WTC11 (cell line): ENCODE measurements around the gene PLEKHA3. TPM values are rescaled to one million over a fixed set of nuclear protein-coding genes. Genes with fewer than 3 reads are reported as not detected.

ENCODE experiments used
- ATAC-seq: fragments of 200-7000 bp; cut with Tn5 transposase; 2 replicates; pipeline ENCODE4 v1.10.0; 2021; ENCODE audit warnings: mild to moderate bottlenecking, moderate library complexity
- CTCF ChIA-PET: fragments of 300-600 bp; sonication (Branson Sonifier 250); formaldehyde crosslinking; loops from one replicate; lab custom pipeline; 2021; ENCODE audit warnings: antibody characterized with exemption; lab: Charles Lee
- POLR2A ChIA-PET: fragments of 350-600 bp; sonication (Branson Sonifier 250); formaldehyde crosslinking; loops from one replicate; lab custom pipeline; 2021; ENCODE audit warnings: antibody characterized with exemption; lab: Charles Lee
- DNase-seq: peaks from one replicate; pipeline ENCODE4 v3.0.0; 2021; ENCODE audit warnings: low spot score
- H3K27ac Mint-ChIP-seq: 2 replicates; pipeline ENCODE4 v1.8.0; 2021; ENCODE audit warnings: mixed read lengths
- H3K27me3 Mint-ChIP-seq: 2 replicates; pipeline ENCODE4 v1.8.0; 2021; ENCODE audit warnings: low read depth, mild to moderate bottlenecking, moderate library complexity, mixed read lengths
- H3K36me3 Mint-ChIP-seq: 2 replicates; pipeline ENCODE4 v1.8.0; 2021; ENCODE audit warnings: mixed read lengths
- H3K4me1 Mint-ChIP-seq: 2 replicates; pipeline ENCODE4 v1.8.0; 2022; ENCODE audit warnings: mixed read lengths
- H3K4me3 Mint-ChIP-seq: 2 replicates; pipeline ENCODE4 v1.8.0; 2021; ENCODE audit warnings: mild to moderate bottlenecking, moderate library complexity, mixed read lengths
- H3K9me3 Mint-ChIP-seq: 2 replicates; pipeline ENCODE4 v1.8.0; 2021; ENCODE audit warnings: mixed read lengths
- ATF1 ChIP-seq: sonication (generic); formaldehyde crosslinking; IDR thresholded peaks from 2 replicates; pipeline ENCODE4 v1.8.1; 2023; ENCODE audit warnings: mild to moderate bottlenecking, moderate library complexity, missing genetic modification reagents
- CBFB ChIP-seq: sonication (generic); formaldehyde crosslinking; IDR thresholded peaks from 2 replicates; pipeline ENCODE4 v1.8.1; 2022; ENCODE audit warnings: mild to moderate bottlenecking, low read depth, missing genetic modification reagents
- FOXK1 ChIP-seq: sonication (generic); formaldehyde crosslinking; IDR thresholded peaks from 2 replicates; pipeline ENCODE4 v1.8.0; 2022; ENCODE audit warnings: mild to moderate bottlenecking, moderate library complexity, missing genetic modification reagents
- HMGA2 ChIP-seq: fragments of 250-450 bp; sonication (Bioruptor Pico); IDR thresholded peaks from 2 replicates; pipeline ENCODE4 v1.4.0; 2021; ENCODE audit warnings: mild to moderate bottlenecking, moderate library complexity
- IRF2 ChIP-seq: sonication (generic); formaldehyde crosslinking; IDR thresholded peaks from 2 replicates; pipeline ENCODE4 v1.8.0; 2022; ENCODE audit warnings: low read depth, missing genetic modification reagents, borderline replicate concordance
- KAT7 ChIP-seq: sonication (generic); formaldehyde crosslinking; IDR thresholded peaks from 2 replicates; pipeline ENCODE4 v1.8.1; 2023; ENCODE audit warnings: missing genetic modification reagents, mild to moderate bottlenecking, borderline replicate concordance
- MYBL2 ChIP-seq: sonication (generic); formaldehyde crosslinking; IDR thresholded peaks from 2 replicates; pipeline ENCODE4 v1.8.1; 2023; ENCODE audit warnings: mild to moderate bottlenecking, moderate library complexity, missing genetic modification reagents
- NFATC4 ChIP-seq: fragments of 250-450 bp; sonication (Bioruptor Pico); IDR thresholded peaks from 2 replicates; pipeline ENCODE4 v1.9.0; 2021; ENCODE audit warnings: mild to moderate bottlenecking
- NR2C2 ChIP-seq: sonication (generic); formaldehyde crosslinking; IDR thresholded peaks from 2 replicates; pipeline ENCODE4 v1.8.0; 2022; ENCODE audit warnings: mild to moderate bottlenecking, missing genetic modification reagents
- RELA ChIP-seq: sonication (generic); formaldehyde crosslinking; IDR thresholded peaks from 2 replicates; pipeline ENCODE4 v1.8.1; 2022; ENCODE audit warnings: missing genetic modification reagents, mild to moderate bottlenecking, borderline replicate concordance
- SMAD3 ChIP-seq: sonication (generic); formaldehyde crosslinking; IDR thresholded peaks from 2 replicates; pipeline ENCODE4 v1.8.0; 2022; ENCODE audit warnings: missing genetic modification reagents, mild to moderate bottlenecking, borderline replicate concordance
- SOX15 ChIP-seq: fragments of 250-450 bp; sonication (Bioruptor Pico); IDR thresholded peaks from 2 replicates; pipeline ENCODE4 v1.9.0; 2021; ENCODE audit warnings: mild to moderate bottlenecking
- SP1 ChIP-seq: sonication (generic); formaldehyde crosslinking; conservative IDR thresholded peaks from 2 replicates; pipeline ENCODE4 v1.8.1; 2022; ENCODE audit warnings: missing genetic modification reagents
- ZNF317 ChIP-seq: sonication (generic); formaldehyde crosslinking; IDR thresholded peaks from 2 replicates; pipeline ENCODE4 v1.8.1; 2023; ENCODE audit warnings: low read depth, mild to moderate bottlenecking, moderate library complexity, missing genetic modification reagents, borderline replicate concordance
- ZNF416 ChIP-seq: fragments of 250-450 bp; sonication (Bioruptor Pico); IDR thresholded peaks from 2 replicates; pipeline ENCODE4 v1.9.0; 2021; ENCODE audit warnings: mild to moderate bottlenecking, inconsistent platforms
- total RNA-seq: library from RNA; stranded (reverse); gene quantifications from 3 replicates; pipeline ENCODE4 v1.2.3, GENCODE V29; 2021
- TF ChIP-seq, protein P1 (sequence below): sonication (generic); formaldehyde crosslinking; IDR thresholded peaks from 2 replicates; pipeline ENCODE4 v1.8.1; 2023; ENCODE audit warnings: mild to moderate bottlenecking, missing genetic modification reagents, moderate library complexity
- TF ChIP-seq, protein P2 (sequence below): sonication (generic); formaldehyde crosslinking; IDR thresholded peaks from 2 replicates; pipeline ENCODE4 v1.8.0; 2023; ENCODE audit warnings: mild to moderate bottlenecking, missing genetic modification reagents
- TF ChIP-seq, protein P3 (sequence below): sonication (generic); formaldehyde crosslinking; IDR thresholded peaks from 2 replicates; pipeline ENCODE4 v1.8.1; 2023; ENCODE audit warnings: mild to moderate bottlenecking, missing genetic modification reagents
- TF ChIP-seq, protein P4 (sequence below): fragments of 200-600 bp; IDR thresholded peaks from 2 replicates; pipeline ENCODE4 v1.8.0; 2022; ENCODE audit warnings: antibody characterized with exemption
- TF ChIP-seq, protein P5 (sequence below): sonication (generic); formaldehyde crosslinking; IDR thresholded peaks from 2 replicates; pipeline ENCODE4 v1.8.1; 2023; ENCODE audit warnings: mild to moderate bottlenecking, moderate library complexity, missing genetic modification reagents

Gene PLEKHA3
- total RNA-seq, 1 experiment from 2014 or later: 18.7 TPM

DNA sequence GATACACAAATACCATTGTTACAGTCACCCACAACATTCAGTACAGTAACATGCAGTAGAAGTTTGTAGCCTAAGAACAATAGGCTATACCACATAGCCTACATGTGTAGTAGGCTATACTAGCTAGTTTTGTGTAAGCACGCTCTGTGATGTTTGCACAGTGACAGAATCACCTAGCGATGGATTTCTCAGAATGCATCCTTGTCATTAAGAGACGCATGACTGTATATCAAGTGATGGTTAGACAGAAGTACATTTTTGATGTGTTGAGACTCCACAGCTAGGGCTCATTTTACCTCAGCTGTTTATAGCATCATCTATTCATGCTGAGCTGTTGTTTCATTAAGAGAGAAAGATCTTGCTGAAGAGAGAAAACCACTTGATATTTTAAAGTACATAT, 19.4 kb downstream of the PLEKHA3 start:
- ATAC-seq (no peak), DNase-seq (no peak)
- Mint-ChIP-seq H3K27me3 (peaks cover 2% of the 10 kb centered on the region; the same call in 1 of the 2 replicates), H3K36me3 (peaks cover 43% of the 10 kb centered on the region), H3K4me1 (0 out of 2 replicates have a peak, but pooled peaks cover 3% of the 10 kb centered on the region), H3K9me3 (no peaks in the 10 kb centered on the region), H3K27ac (no peak overlapping the region), H3K4me3 (no peak overlapping the region)
- ChIA-PET CTCF (no interaction called here), POLR2A (no interaction called here)
- TF ChIP-seq MYBL2: no peak

DNA sequence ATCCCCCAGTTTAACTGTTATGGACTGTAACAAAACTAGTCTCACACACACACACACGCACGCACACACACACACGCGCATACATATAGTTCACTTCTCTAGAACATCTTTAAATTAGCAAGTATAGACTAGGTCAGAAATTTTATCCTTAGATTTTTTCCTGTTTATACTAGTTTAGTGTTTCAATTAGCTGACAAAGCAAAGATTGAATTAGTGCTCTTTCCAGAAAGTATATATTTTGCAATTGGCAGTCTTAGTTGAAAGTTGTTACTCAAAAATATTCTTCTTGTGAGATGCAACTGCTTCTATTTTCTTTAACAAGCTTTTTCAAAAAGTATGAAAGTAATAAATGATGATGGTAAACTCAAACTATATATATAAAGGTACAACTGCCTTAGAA, 22.5 kb downstream of the PLEKHA3 start:
- Mint-ChIP-seq H3K27me3 (peaks cover 2% of the 10 kb centered on the region; the same call in 1 of the 2 replicates), H3K4me1 (peaks cover 19% of the 10 kb centered on the region), H3K27ac (no peak overlapping the region), H3K36me3 (peaks cover 34% of the 10 kb centered on the region), H3K9me3 (no peaks in the 10 kb centered on the region), H3K4me3 (no peak overlapping the region)
- no peak for ATAC-seq
- ChIA-PET POLR2A (interaction anchor here (0.6 kb wide), 1 partner anchor 52 kb away, joined by 3 read pairs; the partner anchor contains the start of genes PJVK and PRKRA), CTCF (no interaction called here)
- TF ChIP-seq FOXK1 (CRISPR knock-in tag): no peak
- TF ChIP-seq CBFB (CRISPR knock-in tag): no peak
- TF ChIP-seq HMGA2: no peak
- TF ChIP-seq SMAD3 (CRISPR knock-in tag): no peak
- no peak for TF ChIP-seq SOX15 (CRISPR knock-in tag)
- no peak for TF ChIP-seq RELA
- TF ChIP-seq SP1 (CRISPR knock-in tag): no peak
- no peak for TF ChIP-seq NR2C2 (CRISPR knock-in tag)
- TF ChIP-seq ZNF317 (CRISPR knock-in tag): no peak
- TF ChIP-seq, protein P1, sequence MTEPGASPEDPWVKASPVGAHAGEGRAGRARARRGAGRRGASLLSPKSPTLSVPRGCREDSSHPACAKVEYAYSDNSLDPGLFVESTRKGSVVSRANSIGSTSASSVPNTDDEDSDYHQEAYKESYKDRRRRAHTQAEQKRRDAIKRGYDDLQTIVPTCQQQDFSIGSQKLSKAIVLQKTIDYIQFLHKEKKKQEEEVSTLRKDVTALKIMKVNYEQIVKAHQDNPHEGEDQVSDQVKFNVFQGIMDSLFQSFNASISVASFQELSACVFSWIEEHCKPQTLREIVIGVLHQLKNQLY (CRISPR knock-in tag): no peak
- no peak for TF ChIP-seq MYBL2
- TF ChIP-seq IRF2: no peak
- TF ChIP-seq, protein P2, sequence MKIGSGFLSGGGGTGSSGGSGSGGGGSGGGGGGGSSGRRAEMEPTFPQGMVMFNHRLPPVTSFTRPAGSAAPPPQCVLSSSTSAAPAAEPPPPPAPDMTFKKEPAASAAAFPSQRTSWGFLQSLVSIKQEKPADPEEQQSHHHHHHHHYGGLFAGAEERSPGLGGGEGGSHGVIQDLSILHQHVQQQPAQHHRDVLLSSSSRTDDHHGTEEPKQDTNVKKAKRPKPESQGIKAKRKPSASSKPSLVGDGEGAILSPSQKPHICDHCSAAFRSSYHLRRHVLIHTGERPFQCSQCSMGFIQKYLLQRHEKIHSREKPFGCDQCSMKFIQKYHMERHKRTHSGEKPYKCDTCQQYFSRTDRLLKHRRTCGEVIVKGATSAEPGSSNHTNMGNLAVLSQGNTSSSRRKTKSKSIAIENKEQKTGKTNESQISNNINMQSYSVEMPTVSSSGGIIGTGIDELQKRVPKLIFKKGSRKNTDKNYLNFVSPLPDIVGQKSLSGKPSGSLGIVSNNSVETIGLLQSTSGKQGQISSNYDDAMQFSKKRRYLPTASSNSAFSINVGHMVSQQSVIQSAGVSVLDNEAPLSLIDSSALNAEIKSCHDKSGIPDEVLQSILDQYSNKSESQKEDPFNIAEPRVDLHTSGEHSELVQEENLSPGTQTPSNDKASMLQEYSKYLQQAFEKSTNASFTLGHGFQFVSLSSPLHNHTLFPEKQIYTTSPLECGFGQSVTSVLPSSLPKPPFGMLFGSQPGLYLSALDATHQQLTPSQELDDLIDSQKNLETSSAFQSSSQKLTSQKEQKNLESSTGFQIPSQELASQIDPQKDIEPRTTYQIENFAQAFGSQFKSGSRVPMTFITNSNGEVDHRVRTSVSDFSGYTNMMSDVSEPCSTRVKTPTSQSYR: no peak
- TF ChIP-seq, protein P3, sequence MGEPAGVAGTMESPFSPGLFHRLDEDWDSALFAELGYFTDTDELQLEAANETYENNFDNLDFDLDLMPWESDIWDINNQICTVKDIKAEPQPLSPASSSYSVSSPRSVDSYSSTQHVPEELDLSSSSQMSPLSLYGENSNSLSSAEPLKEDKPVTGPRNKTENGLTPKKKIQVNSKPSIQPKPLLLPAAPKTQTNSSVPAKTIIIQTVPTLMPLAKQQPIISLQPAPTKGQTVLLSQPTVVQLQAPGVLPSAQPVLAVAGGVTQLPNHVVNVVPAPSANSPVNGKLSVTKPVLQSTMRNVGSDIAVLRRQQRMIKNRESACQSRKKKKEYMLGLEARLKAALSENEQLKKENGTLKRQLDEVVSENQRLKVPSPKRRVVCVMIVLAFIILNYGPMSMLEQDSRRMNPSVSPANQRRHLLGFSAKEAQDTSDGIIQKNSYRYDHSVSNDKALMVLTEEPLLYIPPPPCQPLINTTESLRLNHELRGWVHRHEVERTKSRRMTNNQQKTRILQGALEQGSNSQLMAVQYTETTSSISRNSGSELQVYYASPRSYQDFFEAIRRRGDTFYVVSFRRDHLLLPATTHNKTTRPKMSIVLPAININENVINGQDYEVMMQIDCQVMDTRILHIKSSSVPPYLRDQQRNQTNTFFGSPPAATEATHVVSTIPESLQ (CRISPR knock-in tag): no peak
- no peak for TF ChIP-seq KAT7 (CRISPR knock-in tag)
- no peak for TF ChIP-seq ATF1 (CRISPR knock-in tag)
- TF ChIP-seq, protein P4, sequence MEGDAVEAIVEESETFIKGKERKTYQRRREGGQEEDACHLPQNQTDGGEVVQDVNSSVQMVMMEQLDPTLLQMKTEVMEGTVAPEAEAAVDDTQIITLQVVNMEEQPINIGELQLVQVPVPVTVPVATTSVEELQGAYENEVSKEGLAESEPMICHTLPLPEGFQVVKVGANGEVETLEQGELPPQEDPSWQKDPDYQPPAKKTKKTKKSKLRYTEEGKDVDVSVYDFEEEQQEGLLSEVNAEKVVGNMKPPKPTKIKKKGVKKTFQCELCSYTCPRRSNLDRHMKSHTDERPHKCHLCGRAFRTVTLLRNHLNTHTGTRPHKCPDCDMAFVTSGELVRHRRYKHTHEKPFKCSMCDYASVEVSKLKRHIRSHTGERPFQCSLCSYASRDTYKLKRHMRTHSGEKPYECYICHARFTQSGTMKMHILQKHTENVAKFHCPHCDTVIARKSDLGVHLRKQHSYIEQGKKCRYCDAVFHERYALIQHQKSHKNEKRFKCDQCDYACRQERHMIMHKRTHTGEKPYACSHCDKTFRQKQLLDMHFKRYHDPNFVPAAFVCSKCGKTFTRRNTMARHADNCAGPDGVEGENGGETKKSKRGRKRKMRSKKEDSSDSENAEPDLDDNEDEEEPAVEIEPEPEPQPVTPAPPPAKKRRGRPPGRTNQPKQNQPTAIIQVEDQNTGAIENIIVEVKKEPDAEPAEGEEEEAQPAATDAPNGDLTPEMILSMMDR: no peak
- TF ChIP-seq, protein P5, sequence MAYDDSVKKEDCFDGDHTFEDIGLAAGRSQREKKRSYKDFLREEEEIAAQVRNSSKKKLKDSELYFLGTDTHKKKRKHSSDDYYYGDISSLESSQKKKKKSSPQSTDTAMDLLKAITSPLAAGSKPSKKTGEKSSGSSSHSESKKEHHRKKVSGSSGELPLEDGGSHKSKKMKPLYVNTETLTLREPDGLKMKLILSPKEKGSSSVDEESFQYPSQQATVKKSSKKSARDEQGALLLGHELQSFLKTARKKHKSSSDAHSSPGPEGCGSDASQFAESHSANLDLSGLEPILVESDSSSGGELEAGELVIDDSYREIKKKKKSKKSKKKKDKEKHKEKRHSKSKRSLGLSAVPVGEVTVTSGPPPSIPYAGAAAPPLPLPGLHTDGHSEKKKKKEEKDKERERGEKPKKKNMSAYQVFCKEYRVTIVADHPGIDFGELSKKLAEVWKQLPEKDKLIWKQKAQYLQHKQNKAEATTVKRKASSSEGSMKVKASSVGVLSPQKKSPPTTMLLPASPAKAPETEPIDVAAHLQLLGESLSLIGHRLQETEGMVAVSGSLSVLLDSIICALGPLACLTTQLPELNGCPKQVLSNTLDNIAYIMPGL: no peak
- no peak for TF ChIP-seq ZNF416
- no peak for TF ChIP-seq NFATC4 (CRISPR knock-in tag)
- DNase-seq: no peak
